ENCODE results near the gene TAF11L2.
"Not testable (repeated sequence)": the region's sequence is repeated elsewhere in the genome, so short reads cannot be mapped to it uniquely, and the experiment has no call there.

Gene TAF11L2

DNA sequence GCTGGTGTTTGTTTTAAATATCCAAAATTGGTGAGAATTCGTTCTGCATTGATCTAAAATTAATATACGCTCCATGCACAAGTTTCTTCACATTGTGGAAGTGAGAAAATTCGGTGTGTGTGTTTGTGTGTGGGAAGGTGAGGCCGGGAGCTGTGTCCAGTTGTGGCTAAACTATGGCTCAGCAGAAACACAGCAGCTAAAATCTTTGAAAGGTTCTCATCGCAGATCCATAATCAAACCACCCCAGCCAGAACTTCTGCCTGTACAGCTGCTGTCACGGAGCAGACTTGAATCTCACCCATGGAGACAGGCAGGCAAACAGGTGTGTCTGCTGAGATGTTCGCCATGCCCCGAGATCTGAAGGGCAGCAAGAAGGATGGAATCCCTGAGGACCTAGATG is at the start of gene TAF11L2:
TAF11L2 (plus strand) TSS at position 301 of the 400 bp plus-strand sequence.
- DNase-seq: not testable (repeated sequence)

DNA sequence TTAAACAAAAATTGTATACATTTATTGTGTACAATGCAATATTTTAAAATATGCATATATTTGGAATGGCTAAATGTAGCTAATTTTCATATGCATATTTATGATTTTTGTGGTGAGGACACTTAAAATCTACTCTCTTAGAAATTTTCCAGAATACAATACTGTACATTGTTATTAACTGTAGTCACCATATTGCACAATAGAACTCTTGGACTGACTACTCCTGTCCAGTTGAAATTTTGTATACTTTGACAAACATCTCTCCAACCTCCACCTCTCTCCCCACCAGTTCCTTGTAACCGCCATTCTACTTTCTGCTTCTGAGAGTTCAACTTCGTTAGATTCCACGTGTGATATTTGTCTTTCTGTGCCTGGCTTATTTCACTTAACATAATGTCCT is 49.2 kb upstream of the TAF11L2 start:
- DNase-seq: no peak

DNA sequence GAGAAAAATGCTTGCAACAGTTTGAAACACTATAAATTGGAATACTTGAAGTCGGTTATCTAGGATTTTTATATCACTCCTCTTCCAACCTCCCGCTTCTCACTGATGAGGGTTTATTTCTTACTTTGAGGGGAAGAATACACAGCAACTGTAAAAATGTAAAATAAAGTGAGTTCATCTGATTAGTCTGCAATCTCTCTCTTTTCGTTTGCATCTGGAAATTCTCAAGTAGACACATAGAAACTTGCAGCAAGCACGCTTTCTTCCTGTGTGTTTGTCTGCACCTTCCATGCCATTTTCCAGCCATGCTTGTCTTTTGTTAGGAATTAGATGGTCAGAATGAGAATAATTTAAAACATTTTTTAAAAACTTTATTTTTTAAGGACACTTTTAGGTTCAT is 45.1 kb upstream of the TAF11L2 start:
- no peak for DNase-seq

DNA sequence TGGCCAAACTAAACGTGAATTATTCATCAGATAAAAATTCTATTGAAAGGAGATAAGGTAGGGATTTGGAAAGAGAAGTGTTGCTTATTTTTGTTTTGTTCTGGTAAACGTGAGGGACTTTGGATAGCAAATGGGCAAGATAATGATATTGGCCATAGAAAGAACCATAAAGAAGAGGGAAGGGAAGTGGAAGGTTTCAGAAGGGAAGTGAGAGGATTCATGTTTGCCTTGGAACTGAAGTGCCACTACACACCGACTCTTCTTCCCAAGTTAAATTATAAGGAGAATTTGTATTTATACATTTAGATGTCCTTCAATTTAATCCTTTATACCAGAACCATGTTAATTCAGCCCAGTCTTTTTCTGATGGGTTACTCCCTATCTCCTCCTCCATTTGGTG is 42.1 kb upstream of the TAF11L2 start:
- DNase-seq: no peak

DNA sequence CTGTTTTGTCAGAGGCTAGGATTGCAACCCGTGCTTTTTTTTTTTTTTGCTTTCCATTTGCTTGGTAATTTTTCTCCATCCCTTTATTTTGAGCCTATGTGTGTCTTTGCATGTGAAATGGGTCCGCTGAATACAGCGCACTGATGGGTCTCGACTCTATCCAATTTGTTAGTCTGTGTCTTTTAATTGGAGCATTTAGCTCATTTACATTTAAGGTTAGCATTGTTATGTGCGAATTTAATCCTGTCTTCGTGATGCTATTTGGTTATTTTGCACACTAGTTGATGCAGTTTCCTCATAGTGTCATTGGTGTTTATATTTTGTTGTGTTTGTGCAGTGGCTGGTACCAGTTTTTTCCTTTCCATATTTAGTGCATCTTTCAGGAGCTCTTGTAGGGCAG is 36.2 kb upstream of the TAF11L2 start:
- DNase-seq: no peak

DNA sequence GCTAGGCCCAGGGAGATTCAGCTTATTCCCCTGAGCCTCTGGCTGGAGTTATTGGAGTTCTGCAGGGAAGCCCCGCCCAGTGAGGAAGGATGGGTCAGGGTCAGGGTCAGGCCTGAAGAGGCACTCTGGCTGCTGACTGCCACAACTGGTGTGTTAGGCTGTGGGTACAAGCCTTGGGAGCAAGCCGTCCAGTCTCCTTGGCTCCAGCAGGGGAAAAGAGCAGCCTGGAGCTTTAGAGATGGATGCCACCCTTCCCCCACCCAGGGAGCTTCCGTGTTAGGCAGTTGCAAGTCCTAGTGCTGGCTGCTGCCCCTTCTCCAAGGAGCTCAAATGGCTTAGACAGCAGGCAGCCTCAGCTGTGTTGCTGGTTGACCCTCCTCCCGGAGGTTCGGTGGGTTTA is 34.4 kb upstream of the TAF11L2 start:
- no peak for DNase-seq

- DNase-seq: no peak
These were observed 28.0 kb upstream of the TAF11L2 start for GRCh38 chr5:17470064-17470463.

- DNase-seq: not testable (repeated sequence)
These were observed 23.0 kb upstream of the TAF11L2 start for GRCh38 chr5:17475064-17475463.

DNA sequence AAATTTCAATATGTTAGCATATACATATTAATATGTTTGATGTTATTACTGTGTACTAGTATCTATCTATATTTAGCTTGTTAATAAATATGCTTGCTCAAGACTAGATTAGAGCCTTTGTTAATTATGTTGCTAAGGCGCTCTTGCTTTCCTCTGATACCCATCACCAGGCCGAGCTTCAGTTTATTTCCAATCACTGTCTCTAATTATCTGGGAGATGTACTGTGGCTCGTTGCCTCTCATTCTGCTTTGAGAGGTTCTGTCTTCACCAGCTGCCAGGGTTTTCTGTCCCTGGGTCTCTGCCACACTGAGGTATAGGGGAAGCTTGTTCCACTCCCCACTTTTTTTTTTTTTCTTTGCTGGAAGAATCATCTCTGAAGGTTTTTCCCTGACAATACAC is 21.0 kb upstream of the TAF11L2 start:
- no peak for DNase-seq

- DNase-seq: no peak
These were observed 20.3 kb upstream of the TAF11L2 start for GRCh38 chr5:17477573-17478265.

- no peak for DNase-seq
These were observed 16.7 kb upstream of the TAF11L2 start for GRCh38 chr5:17481378-17481777.

GRCh38 chr5:17482790-17483189 is 15.2 kb upstream of the TAF11L2 start:
- DNase-seq: no peak

DNA sequence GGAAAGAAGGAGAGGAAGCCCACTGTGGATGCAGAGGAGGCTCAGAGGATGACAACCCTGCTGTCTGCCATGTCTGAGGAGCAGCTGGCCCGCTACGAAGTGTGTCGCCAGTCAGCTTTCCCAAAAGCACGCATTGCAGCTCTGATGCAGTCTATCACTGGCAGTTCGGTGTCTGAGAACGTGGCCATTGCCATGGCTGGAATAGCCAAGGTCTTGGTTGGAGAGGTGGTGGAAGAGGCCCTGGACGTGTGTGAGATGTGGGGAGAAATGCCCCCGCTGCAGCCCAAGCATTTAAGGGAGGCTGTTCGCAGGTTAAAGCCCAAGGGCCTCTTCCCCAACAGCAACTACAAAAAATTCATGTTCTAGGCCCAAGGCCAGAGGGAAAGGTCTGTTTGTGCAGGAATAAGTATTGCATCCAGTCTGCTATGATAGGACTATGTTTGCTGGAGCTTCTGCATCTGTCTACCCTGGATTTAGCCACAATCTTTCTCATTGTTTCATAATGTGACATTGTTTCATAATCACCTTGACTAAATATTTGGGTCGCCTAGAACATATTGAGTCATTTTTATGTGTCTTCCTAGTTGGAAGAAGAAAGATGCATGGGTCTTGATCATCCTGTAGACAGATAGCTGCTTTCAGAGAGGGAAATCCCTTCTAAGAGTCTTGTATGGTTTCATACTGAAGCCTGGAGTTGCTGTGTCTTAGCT is 11.4 kb upstream of the TAF11L2 start:
- DNase-seq: not testable (repeated sequence)

DNA sequence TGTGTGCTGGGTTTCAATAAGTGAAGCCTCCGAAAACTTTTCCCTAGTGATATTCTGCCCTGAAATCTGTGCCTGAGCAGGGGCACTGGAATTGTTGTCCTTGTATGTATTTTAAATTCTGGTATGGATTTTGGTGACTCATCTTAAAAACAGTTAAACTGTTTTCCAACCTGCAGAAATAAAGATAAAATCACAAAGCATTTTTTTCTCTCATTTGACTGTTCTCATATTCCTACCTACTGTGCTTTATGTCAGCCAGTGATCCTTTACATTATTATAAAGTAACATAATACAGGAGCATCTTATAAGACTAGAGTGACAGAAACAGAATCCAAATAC is 10.9 kb upstream of the TAF11L2 start:
- no peak for DNase-seq

GRCh38 chr5:17491257-17491656 is 6.8 kb upstream of the TAF11L2 start:
- DNase-seq: not testable (repeated sequence)

- DNase-seq: no peak
These were observed 5.3 kb upstream of the TAF11L2 start for GRCh38 chr5:17492770-17493169.

DNA sequence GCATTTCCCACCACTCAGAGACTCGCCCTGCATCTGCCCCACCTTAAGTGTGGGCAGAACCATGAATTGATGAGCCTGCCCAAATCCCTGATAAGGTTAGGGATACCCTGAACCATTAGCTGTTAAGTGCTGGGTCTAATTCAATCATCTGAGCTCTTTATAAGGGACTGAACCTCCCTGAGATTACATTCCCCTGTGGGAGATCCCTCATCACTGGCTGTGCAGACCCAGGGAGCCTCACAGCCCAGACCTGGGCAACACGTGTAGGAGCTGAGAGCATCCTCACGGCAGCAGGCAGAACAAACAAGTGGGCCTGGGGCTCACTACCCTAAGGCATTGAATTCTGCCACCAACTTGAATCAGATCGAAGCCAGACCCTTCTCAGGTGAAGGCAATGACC is 585 bp upstream of the TAF11L2 start:
- no peak for DNase-seq

DNA sequence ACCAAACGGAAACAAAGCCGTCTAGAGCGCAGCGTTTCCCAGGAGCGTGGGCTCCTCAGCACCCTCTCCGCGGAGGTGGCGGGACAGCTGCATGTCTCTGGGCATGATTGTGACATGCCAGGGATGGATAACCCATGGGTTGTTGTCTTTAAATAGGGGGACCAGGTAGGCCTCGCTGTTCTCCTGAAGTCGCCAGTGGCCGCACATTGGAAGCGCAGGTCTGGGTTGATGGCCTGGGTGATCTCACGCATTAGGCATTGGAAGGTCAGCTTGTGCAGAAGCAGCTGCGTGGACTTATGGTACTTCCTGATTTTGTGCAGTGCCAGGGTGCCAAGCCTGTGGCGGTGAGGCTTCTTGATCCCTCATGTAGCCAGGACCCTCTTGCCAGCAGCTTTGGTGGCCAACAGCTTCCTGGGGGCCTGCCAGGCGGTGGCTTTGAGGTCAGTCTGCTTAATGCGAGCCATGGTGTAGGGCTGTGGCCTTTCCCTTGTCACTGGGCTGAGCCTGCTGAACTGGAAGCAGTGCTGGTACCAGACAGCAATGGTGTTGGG is 13.8 kb downstream of the TAF11L2 start:
- DNase-seq: no peak

DNA sequence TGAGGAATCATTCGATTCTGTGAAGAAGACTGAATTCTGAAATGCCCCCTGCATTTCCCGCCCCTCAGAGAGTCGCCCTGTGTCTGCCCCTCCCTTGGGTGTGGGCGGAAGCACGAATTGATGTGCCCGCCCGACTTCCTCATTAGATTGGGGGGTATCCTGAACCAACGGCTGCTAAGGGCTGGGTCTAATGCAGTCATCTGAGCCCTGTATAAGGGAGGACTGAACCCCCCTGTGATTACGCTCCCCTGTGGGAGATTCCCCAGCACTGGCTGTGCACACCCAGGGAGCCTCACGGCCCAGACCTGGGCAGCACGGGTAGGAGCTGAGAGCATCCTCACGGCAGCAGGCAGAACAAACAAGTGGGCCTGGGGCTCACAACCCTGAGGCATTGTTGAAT is 19.5 kb downstream of the TAF11L2 start:
- not testable (repeated sequence) for DNase-seq

GRCh38 chr5:17518067-17518466 is 20.0 kb downstream of the TAF11L2 start, which contains the start of gene TAF11L3:
Gene TAF11L3, plus strand, starts transcription at chr5:17518367.
- DNase-seq: not testable (repeated sequence)

DNA sequence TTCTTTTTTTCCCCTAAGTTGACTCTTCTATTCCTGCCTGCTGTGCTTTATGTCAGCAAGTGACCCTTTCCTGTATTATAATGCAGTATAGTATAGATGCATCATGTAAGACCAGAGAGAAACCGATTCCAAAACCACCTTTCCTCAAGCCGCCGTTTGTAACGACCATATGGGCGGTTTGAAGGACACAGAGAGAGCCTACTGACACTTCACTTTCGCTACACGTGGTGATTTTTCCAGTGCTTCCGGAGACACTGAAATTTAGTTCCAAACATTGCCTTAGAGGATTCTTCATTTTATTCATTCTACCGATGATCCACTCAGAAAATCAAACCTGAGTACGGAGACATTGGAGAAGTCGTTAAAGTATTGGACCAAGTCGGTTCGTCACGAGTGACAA is 21.5 kb downstream of the TAF11L2 start:
- DNase-seq: not testable (repeated sequence)

- DNase-seq: not testable (repeated sequence)
These were observed 23.5 kb downstream of the TAF11L2 start, which contains the start of gene TAF11L4 for GRCh38 chr5:17521501-17521900. Gene TAF11L4, plus strand, starts transcription at chr5:17521801.

DNA sequence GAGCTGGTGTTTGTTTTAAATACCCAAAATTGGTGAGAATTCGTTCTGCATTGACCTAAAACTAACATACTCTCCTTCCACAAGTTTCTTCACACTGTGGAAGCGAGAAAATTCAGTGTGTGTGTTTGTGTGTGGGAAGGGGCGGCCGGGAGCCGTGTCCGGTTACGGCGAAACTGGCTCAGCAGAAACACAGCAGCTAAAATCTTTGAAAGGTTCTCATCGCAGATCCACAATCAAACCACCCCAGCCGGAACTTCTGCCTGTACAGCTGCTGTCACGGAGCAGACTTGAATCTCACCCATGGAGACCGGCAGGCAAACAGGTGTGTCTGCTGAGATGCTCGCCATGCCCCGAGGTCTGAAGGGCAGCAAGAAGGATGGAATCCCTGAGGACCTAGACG is 26.9 kb downstream of the TAF11L2 start, which contains the start of gene TAF11L5:
TAF11L5 (plus strand) TSS at position 301 of the 400 bp plus-strand sequence.
- DNase-seq: not testable (repeated sequence)

DNA sequence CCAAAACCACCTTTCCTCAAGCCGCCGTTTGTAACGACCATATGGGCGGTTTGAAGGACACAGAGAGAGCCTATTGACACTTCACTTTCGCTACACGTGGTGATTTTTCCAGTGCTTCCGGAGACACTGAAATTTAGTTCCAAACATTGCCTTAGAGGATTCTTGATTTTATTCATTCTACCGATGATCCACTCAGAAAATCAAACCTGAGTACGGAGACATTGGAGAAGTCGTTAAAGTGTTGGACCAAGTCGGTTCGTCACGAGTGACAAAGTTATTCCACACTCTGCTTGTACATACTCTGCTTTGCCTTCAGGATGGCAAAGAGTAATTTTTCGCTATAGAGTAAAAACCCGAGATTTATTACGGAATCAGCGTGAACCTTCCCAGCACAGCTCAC is 28.5 kb downstream of the TAF11L2 start:
- peak; percentile 5 to 10 for DNase-seq
